Measurements from ENCODE around the gene CPA1.

CPA1 gene

GRCh38 chr7:130356876-130357611 is 23.2 kb upstream of the CPA1 start:
- no peak overlapping the region for H3K14ac ChIP-seq (ENCODE audit: low read length)
- WGBS, 2 donors (ENCODE audit: extremely low coverage in 2 of 2, insufficient read length in 2 of 2, insufficient replicate concordance in 1 of 2): no CpG with 5 or more reads among the region's 16 CpGs
- H4K91ac ChIP-seq (ENCODE audit: low read depth, low read length, poor library complexity): no peak overlapping the region
- no peak overlapping the region for H3K23ac ChIP-seq (ENCODE audit: low read depth, low read length, poor library complexity)
- H3K36me3 ChIP-seq (replicated peaks in 1 of 2; ENCODE audit: control insufficient read depth in 2 of 2, insufficient read depth in 2 of 2, low read length in 2 of 2): no peaks in the 10 kb centered on the region
- DNase-seq (ENCODE audit: low spot score): no peak
- H4K8ac ChIP-seq (ENCODE audit: low read depth, low read length): peak overlapping the region; percentile 68
- H2BK15ac ChIP-seq (ENCODE audit: low read length): peak overlapping the region; percentile 4
- peak overlapping the region; percentile 38 for H2AK5ac ChIP-seq (ENCODE audit: low read depth, low read length)
- peak overlapping the region; percentile 2 for H2BK120ac ChIP-seq (ENCODE audit: low read depth, low read length)
- no peak overlapping the region for H3K9ac ChIP-seq (ENCODE audit: low read depth, low read length, poor library complexity)
- peak overlapping the region; percentile 90 for H3K27ac ChIP-seq (replicated peaks; ENCODE audit: low read length)
- peaks cover 5 to 15% of the 10 kb centered on the region in 2 donors for H3K9me3 ChIP-seq (replicated peaks in 1 of 2; ENCODE audit: control insufficient read depth in 2 of 2, insufficient read depth in 1 of 2, low read depth in 1 of 2, low read length in 2 of 2)
- H3K79me1 ChIP-seq (ENCODE audit: low read depth, low read length): no peaks in the 10 kb centered on the region
- no peak overlapping the region for H3K4ac ChIP-seq (ENCODE audit: low read length)
- H2BK5ac ChIP-seq (ENCODE audit: low read length): peak overlapping the region; percentile 8
- H3K27me3 ChIP-seq (ENCODE audit: control insufficient read depth in 3 of 3, insufficient read depth in 3 of 3, low read depth in 1 of 3, low read length in 3 of 3): no peaks in the 10 kb centered on the region
- no peak overlapping the region for H3K4me2 ChIP-seq (ENCODE audit: insufficient read depth, low read length, poor library complexity, severe bottlenecking)
- H3K18ac ChIP-seq (ENCODE audit: low read length): peak overlapping the region; percentile 89
- peak overlapping the region; percentile 89 for H2AFZ ChIP-seq (ENCODE audit: low read length)
- H2BK12ac ChIP-seq (ENCODE audit: low read length): no peak overlapping the region
- no peak overlapping the region for H3K4me3 ChIP-seq (ENCODE audit: low read length in 2 of 2)
- peaks cover 22 to 26% of the 10 kb centered on the region in 2 donors for H3K4me1 ChIP-seq (ENCODE audit: control insufficient read depth in 2 of 2, insufficient read depth in 1 of 2, low read depth in 1 of 2, low read length in 2 of 2)

DNA sequence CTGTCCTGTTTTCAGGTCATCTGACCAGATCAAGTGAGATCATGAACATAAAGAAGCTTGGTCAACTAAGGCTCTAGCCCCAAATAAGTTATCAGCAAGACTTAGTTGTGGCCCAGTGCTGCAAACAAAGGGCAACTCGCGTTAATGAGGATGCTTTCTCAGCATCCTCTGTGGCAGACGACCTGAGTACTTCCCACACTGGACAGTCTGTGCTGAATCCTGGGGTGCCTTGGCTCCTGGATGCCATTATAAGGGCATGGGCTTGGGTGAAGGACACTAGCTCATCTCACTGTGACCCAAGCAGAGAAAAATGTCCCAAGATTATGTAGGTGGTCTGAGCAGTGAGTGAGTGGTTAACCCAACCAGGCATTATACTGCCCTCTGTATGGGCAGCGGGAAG is 21.8 kb upstream of the CPA1 start:
- Histone ChIP-seq H3K18ac (ENCODE audit: low read length) (no peak overlapping the region), H3K14ac (ENCODE audit: low read length) (no peak overlapping the region), H4K8ac (ENCODE audit: low read depth, low read length) (no peak overlapping the region), H3K4me3 (ENCODE audit: low read length in 2 of 2) (no peak overlapping the region), H2BK15ac (ENCODE audit: low read length) (no peak overlapping the region), H3K9me3 (replicated peaks in 1 of 2; ENCODE audit: control insufficient read depth in 2 of 2, insufficient read depth in 1 of 2, low read depth in 1 of 2, low read length in 2 of 2) (peaks cover 7 to 15% of the 10 kb centered on the region in 2 donors), H3K23ac (ENCODE audit: low read depth, low read length, poor library complexity) (no peak overlapping the region), H3K27me3 (ENCODE audit: control insufficient read depth in 3 of 3, insufficient read depth in 3 of 3, low read depth in 1 of 3, low read length in 3 of 3) (no peaks in the 10 kb centered on the region), H3K27ac (replicated peaks; ENCODE audit: low read length) (no peak overlapping the region), H4K91ac (ENCODE audit: low read depth, low read length, poor library complexity) (no peak overlapping the region), H2AFZ (ENCODE audit: low read length) (no peak overlapping the region), H2BK120ac (ENCODE audit: low read depth, low read length) (no peak overlapping the region), H3K4ac (ENCODE audit: low read length) (no peak overlapping the region), H2AK5ac (ENCODE audit: low read depth, low read length) (no peak overlapping the region), H3K9ac (ENCODE audit: low read depth, low read length, poor library complexity) (no peak overlapping the region), H3K36me3 (replicated peaks in 1 of 2; ENCODE audit: control insufficient read depth in 2 of 2, insufficient read depth in 2 of 2, low read length in 2 of 2) (no peaks in the 10 kb centered on the region), H3K4me2 (ENCODE audit: insufficient read depth, low read length, poor library complexity, severe bottlenecking) (no peak overlapping the region), H3K4me1 (ENCODE audit: control insufficient read depth in 2 of 2, insufficient read depth in 1 of 2, low read depth in 1 of 2, low read length in 2 of 2) (peaks cover 12 to 17% of the 10 kb centered on the region in 2 donors), H2BK5ac (ENCODE audit: low read length) (no peak overlapping the region), H3K79me1 (ENCODE audit: low read depth, low read length) (no peaks in the 10 kb centered on the region), H2BK12ac (ENCODE audit: low read length) (no peak overlapping the region)
- no CpG with 5 or more reads among the region's 4 CpGs for WGBS, 2 donors (ENCODE audit: extremely low coverage in 2 of 2, insufficient read length in 2 of 2, insufficient replicate concordance in 1 of 2)
- DNase-seq (ENCODE audit: low spot score): no peak

GRCh38 chr7:130359276-130359857 is 20.9 kb upstream of the CPA1 start:
- Histone ChIP-seq H3K4ac (ENCODE audit: low read length) (no peak overlapping the region), H3K27me3 (ENCODE audit: control insufficient read depth in 3 of 3, insufficient read depth in 3 of 3, low read depth in 1 of 3, low read length in 3 of 3) (no peaks in the 10 kb centered on the region), H3K4me1 (ENCODE audit: control insufficient read depth in 2 of 2, insufficient read depth in 1 of 2, low read depth in 1 of 2, low read length in 2 of 2) (peaks cover 12 to 15% of the 10 kb centered on the region in 2 donors), H3K23ac (ENCODE audit: low read depth, low read length, poor library complexity) (no peak overlapping the region), H3K14ac (ENCODE audit: low read length) (no peak overlapping the region), H3K4me2 (ENCODE audit: insufficient read depth, low read length, poor library complexity, severe bottlenecking) (no peak overlapping the region), H2BK12ac (ENCODE audit: low read length) (no peak overlapping the region), H3K36me3 (replicated peaks in 1 of 2; ENCODE audit: control insufficient read depth in 2 of 2, insufficient read depth in 2 of 2, low read length in 2 of 2) (no peaks in the 10 kb centered on the region), H2BK120ac (ENCODE audit: low read depth, low read length) (no peak overlapping the region), H3K9ac (ENCODE audit: low read depth, low read length, poor library complexity) (no peak overlapping the region), H2BK15ac (ENCODE audit: low read length) (peak overlapping the region; percentile 17), H2BK5ac (ENCODE audit: low read length) (no peak overlapping the region), H3K9me3 (replicated peaks in 1 of 2; ENCODE audit: control insufficient read depth in 2 of 2, insufficient read depth in 1 of 2, low read depth in 1 of 2, low read length in 2 of 2) (peaks cover 7 to 15% of the 10 kb centered on the region in 2 donors), H3K27ac (replicated peaks; ENCODE audit: low read length) (no peak overlapping the region), H3K18ac (ENCODE audit: low read length) (no peak overlapping the region), H4K91ac (ENCODE audit: low read depth, low read length, poor library complexity) (no peak overlapping the region), H3K4me3 (ENCODE audit: low read length in 2 of 2) (no peak overlapping the region), H3K79me1 (ENCODE audit: low read depth, low read length) (no peaks in the 10 kb centered on the region), H4K8ac (ENCODE audit: low read depth, low read length) (no peak overlapping the region), H2AK5ac (ENCODE audit: low read depth, low read length) (peak overlapping the region; percentile 22), H2AFZ (ENCODE audit: low read length) (no peak overlapping the region)
- WGBS, 2 donors (ENCODE audit: extremely low coverage in 2 of 2, insufficient read length in 2 of 2, insufficient replicate concordance in 1 of 2): no CpG with 5 or more reads among the region's 5 CpGs
- no peak for DNase-seq (ENCODE audit: low spot score)

GRCh38 chr7:130360518-130360917 is 19.8 kb upstream of the CPA1 start:
- H3K4me3 ChIP-seq (ENCODE audit: low read length in 2 of 2): no peak overlapping the region
- H2BK12ac ChIP-seq (ENCODE audit: low read length): no peak overlapping the region
- H3K27me3 ChIP-seq (ENCODE audit: control insufficient read depth in 3 of 3, insufficient read depth in 3 of 3, low read depth in 1 of 3, low read length in 3 of 3): no peaks in the 10 kb centered on the region
- no peak overlapping the region for H2AFZ ChIP-seq (ENCODE audit: low read length)
- H2BK120ac ChIP-seq (ENCODE audit: low read depth, low read length): no peak overlapping the region
- peaks cover 7 to 15% of the 10 kb centered on the region in 2 donors for H3K9me3 ChIP-seq (replicated peaks in 1 of 2; ENCODE audit: control insufficient read depth in 2 of 2, insufficient read depth in 1 of 2, low read depth in 1 of 2, low read length in 2 of 2)
- H4K91ac ChIP-seq (ENCODE audit: low read depth, low read length, poor library complexity): no peak overlapping the region
- no peak overlapping the region for H2BK5ac ChIP-seq (ENCODE audit: low read length)
- no peak overlapping the region for H2AK5ac ChIP-seq (ENCODE audit: low read depth, low read length)
- H3K14ac ChIP-seq (ENCODE audit: low read length): no peak overlapping the region
- WGBS, 2 donors (ENCODE audit: extremely low coverage in 2 of 2, insufficient read length in 2 of 2, insufficient replicate concordance in 1 of 2): no CpG with 5 or more reads among the region's 3 CpGs
- no peak overlapping the region for H3K4me2 ChIP-seq (ENCODE audit: insufficient read depth, low read length, poor library complexity, severe bottlenecking)
- DNase-seq (ENCODE audit: low spot score): no peak
- no peak overlapping the region for H3K27ac ChIP-seq (replicated peaks; ENCODE audit: low read length)
- H3K18ac ChIP-seq (ENCODE audit: low read length): no peak overlapping the region
- no peak overlapping the region for H2BK15ac ChIP-seq (ENCODE audit: low read length)
- H3K23ac ChIP-seq (ENCODE audit: low read depth, low read length, poor library complexity): no peak overlapping the region
- peaks cover 13 to 15% of the 10 kb centered on the region in 2 donors for H3K4me1 ChIP-seq (ENCODE audit: control insufficient read depth in 2 of 2, insufficient read depth in 1 of 2, low read depth in 1 of 2, low read length in 2 of 2)
- no peaks in the 10 kb centered on the region for H3K36me3 ChIP-seq (replicated peaks in 1 of 2; ENCODE audit: control insufficient read depth in 2 of 2, insufficient read depth in 2 of 2, low read length in 2 of 2)
- H3K9ac ChIP-seq (ENCODE audit: low read depth, low read length, poor library complexity): no peak overlapping the region
- H4K8ac ChIP-seq (ENCODE audit: low read depth, low read length): no peak overlapping the region
- H3K79me1 ChIP-seq (ENCODE audit: low read depth, low read length): no peaks in the 10 kb centered on the region
- H3K4ac ChIP-seq (ENCODE audit: low read length): no peak overlapping the region
